ENCODE results near the gene PTCHD4.

PTCHD4 gene

GRCh38 chr6:48111143-48111506 is at the start of gene PTCHD4:
Gene PTCHD4, minus strand, starts transcription at chr6:48111197. Its CDS starts 42,240 bp downstream, at chr6:48068957.
- ATAC-seq (ENCODE audit: insufficient read depth, low read depth) = no peak
- Histone ChIP-seq H2AFZ (ENCODE audit: low read depth, low read length) (no peak within 1 kb of the TSS), H3K27me3 (ENCODE audit: insufficient read depth, low read length, poor library complexity) (no peaks in the 10 kb centered on the region), H3K27ac (ENCODE audit: low read length) (no peak within 1 kb of the TSS), H3K9me3 (ENCODE audit: insufficient read depth, low read length, severe bottlenecking) (no peaks in the 10 kb centered on the region), H3K9ac (ENCODE audit: low read depth, low read length) (no peak within 1 kb of the TSS), H3K4me3 (ENCODE audit: low read depth in 1 of 2, low read length in 2 of 2) (no peak within 1 kb of the TSS), H3K4me1 (ENCODE audit: insufficient read depth, low read length) (no peaks in the 10 kb centered on the region), H3K36me3 (ENCODE audit: insufficient read depth, low read length) (no peaks in the 10 kb centered on the region), H3K4me2 (ENCODE audit: insufficient read depth, low read length) (no peak within 1 kb of the TSS), H3K79me2 (ENCODE audit: insufficient read depth, low read length) (no peaks in the 10 kb centered on the region), H4K20me1 (ENCODE audit: insufficient read depth, low read length) (no peaks in the 10 kb centered on the region)
- TF ChIP-seq CTCF (IDR thresholded peaks at IDR 0.05; ENCODE audit: borderline replicate concordance, extremely low read depth, low read length, poor library complexity, severe bottlenecking) = no peak
- TF ChIP-seq EZH2 (IDR thresholded peaks at IDR 0.05; ENCODE audit: borderline replicate concordance, low read depth, low read length, severe bottlenecking) = no peak
- no peak for DNase-seq

GRCh38 chr6:48151142-48151541 is 40.1 kb upstream of the PTCHD4 start:
- H3K4me1 ChIP-seq (ENCODE audit: insufficient read depth, low read length) = no peaks in the 10 kb centered on the region
- H3K79me2 ChIP-seq (ENCODE audit: insufficient read depth, low read length) = no peaks in the 10 kb centered on the region
- H4K20me1 ChIP-seq (ENCODE audit: insufficient read depth, low read length) = no peaks in the 10 kb centered on the region
- H2AFZ ChIP-seq (ENCODE audit: low read depth, low read length) = no peak overlapping the region
- DNase-seq (no peak), ATAC-seq (ENCODE audit: insufficient read depth, low read depth) (no peak)
- no peak overlapping the region for H3K4me3 ChIP-seq (ENCODE audit: low read depth in 1 of 2, low read length in 2 of 2)
- no peak for TF ChIP-seq CTCF (IDR thresholded peaks at IDR 0.05; ENCODE audit: borderline replicate concordance, extremely low read depth, low read length, poor library complexity, severe bottlenecking)
- no peak for TF ChIP-seq EZH2 (IDR thresholded peaks at IDR 0.05; ENCODE audit: borderline replicate concordance, low read depth, low read length, severe bottlenecking)
- H3K9ac ChIP-seq (ENCODE audit: low read depth, low read length) = no peak overlapping the region
- H3K9me3 ChIP-seq (ENCODE audit: insufficient read depth, low read length, severe bottlenecking) = peaks cover 11% of the 10 kb centered on the region
- H3K27ac ChIP-seq (ENCODE audit: low read length) = no peak overlapping the region
- no peak overlapping the region for H3K4me2 ChIP-seq (ENCODE audit: insufficient read depth, low read length)
- no peaks in the 10 kb centered on the region for H3K36me3 ChIP-seq (ENCODE audit: insufficient read depth, low read length)
- no peaks in the 10 kb centered on the region for H3K27me3 ChIP-seq (ENCODE audit: insufficient read depth, low read length, poor library complexity)

DNA sequence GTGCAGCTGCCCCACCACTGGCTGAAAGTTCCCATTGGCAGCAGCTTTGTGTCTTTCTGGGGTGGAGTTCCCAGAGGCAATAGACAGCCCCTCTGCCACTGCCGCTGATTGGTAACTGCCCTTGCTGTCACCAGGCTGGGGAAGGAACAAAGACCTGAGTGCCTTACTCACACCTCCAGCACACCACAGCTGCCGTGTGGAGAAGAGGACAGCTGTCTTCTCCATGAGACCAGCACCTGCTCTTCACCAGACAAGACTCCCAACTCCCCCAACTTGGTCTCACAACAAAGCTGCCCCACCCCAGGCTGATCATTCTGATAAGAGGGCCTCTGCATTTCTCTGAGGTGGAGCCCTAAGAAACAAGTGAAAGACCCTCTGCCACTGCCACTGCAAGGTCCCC is 39.7 kb upstream of the PTCHD4 start:
- H3K9me3 ChIP-seq (ENCODE audit: insufficient read depth, low read length, severe bottlenecking) = peaks cover 11% of the 10 kb centered on the region
- H4K20me1 ChIP-seq (ENCODE audit: insufficient read depth, low read length) = no peaks in the 10 kb centered on the region
- H3K79me2 ChIP-seq (ENCODE audit: insufficient read depth, low read length) = no peaks in the 10 kb centered on the region
- no peak overlapping the region for H3K9ac ChIP-seq (ENCODE audit: low read depth, low read length)
- TF ChIP-seq CTCF (IDR thresholded peaks at IDR 0.05; ENCODE audit: borderline replicate concordance, extremely low read depth, low read length, poor library complexity, severe bottlenecking) (no peak), EZH2 (IDR thresholded peaks at IDR 0.05; ENCODE audit: borderline replicate concordance, low read depth, low read length, severe bottlenecking) (no peak)
- no peaks in the 10 kb centered on the region for H3K27me3 ChIP-seq (ENCODE audit: insufficient read depth, low read length, poor library complexity)
- H3K27ac ChIP-seq (ENCODE audit: low read length) = no peak overlapping the region
- no peak for ATAC-seq (ENCODE audit: insufficient read depth, low read depth)
- no peak for DNase-seq
- H3K36me3 ChIP-seq (ENCODE audit: insufficient read depth, low read length) = no peaks in the 10 kb centered on the region
- no peak overlapping the region for H3K4me2 ChIP-seq (ENCODE audit: insufficient read depth, low read length)
- H3K4me1 ChIP-seq (ENCODE audit: insufficient read depth, low read length) = no peaks in the 10 kb centered on the region
- no peak overlapping the region for H3K4me3 ChIP-seq (ENCODE audit: low read depth in 1 of 2, low read length in 2 of 2)
- H2AFZ ChIP-seq (ENCODE audit: low read depth, low read length) = no peak overlapping the region

DNA sequence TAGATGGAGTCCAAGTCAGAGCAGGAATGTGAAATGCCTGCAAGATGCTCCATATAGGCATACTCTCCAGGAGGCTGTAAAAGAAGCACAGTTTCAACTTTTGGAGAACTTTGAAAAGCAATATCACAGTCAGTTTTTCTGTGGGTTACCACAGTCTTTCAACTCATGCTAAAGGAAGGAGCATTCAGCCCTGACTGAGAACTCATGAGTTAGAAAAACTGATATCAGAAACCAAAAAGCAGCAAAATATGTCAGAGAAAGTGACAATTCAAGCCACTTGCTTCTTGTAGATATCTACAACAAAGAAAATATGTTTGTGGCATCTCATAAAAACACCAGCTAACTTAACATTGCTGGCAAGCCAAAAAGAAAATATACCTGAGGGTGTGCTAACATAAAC is 36.1 kb upstream of the PTCHD4 start:
- Histone ChIP-seq H3K4me2 (ENCODE audit: insufficient read depth, low read length) (no peak overlapping the region), H2AFZ (ENCODE audit: low read depth, low read length) (no peak overlapping the region), H3K36me3 (ENCODE audit: insufficient read depth, low read length) (no peaks in the 10 kb centered on the region), H4K20me1 (ENCODE audit: insufficient read depth, low read length) (no peaks in the 10 kb centered on the region), H3K27ac (ENCODE audit: low read length) (no peak overlapping the region), H3K27me3 (ENCODE audit: insufficient read depth, low read length, poor library complexity) (no peaks in the 10 kb centered on the region), H3K79me2 (ENCODE audit: insufficient read depth, low read length) (no peaks in the 10 kb centered on the region), H3K9ac (ENCODE audit: low read depth, low read length) (no peak overlapping the region), H3K4me3 (ENCODE audit: low read depth in 1 of 2, low read length in 2 of 2) (no peak overlapping the region), H3K4me1 (ENCODE audit: insufficient read depth, low read length) (no peaks in the 10 kb centered on the region), H3K9me3 (ENCODE audit: insufficient read depth, low read length, severe bottlenecking) (peaks cover 5% of the 10 kb centered on the region)
- no peak for DNase-seq
- ATAC-seq (ENCODE audit: insufficient read depth, low read depth) = no peak
- TF ChIP-seq CTCF (IDR thresholded peaks at IDR 0.05; ENCODE audit: borderline replicate concordance, extremely low read depth, low read length, poor library complexity, severe bottlenecking) (no peak), EZH2 (IDR thresholded peaks at IDR 0.05; ENCODE audit: borderline replicate concordance, low read depth, low read length, severe bottlenecking) (no peak)
